Osteocyte (in vitro differentiated cells): ENCODE measurements around the gene TOP3B. TPM values are rescaled to one million over a fixed set of nuclear protein-coding genes. Genes with fewer than 3 reads are reported as not detected.

Source experiments
- DNase-seq: peaks from one replicate; pipeline ENCODE4 v3.0.0; 2021; ENCODE audit warnings: mixed read lengths; ENCODE audit not compliant: unreplicated experiment; ENCODE audit errors: extremely low spot score
- H3K27ac Mint-ChIP-seq: one replicate; pipeline ENCODE4 v1.8.0; 2021; ENCODE audit warnings: mild to moderate bottlenecking, mixed read lengths; ENCODE audit not compliant: unreplicated experiment
- H3K27me3 Mint-ChIP-seq: one replicate; pipeline ENCODE4 v1.8.0; 2021; ENCODE audit warnings: mixed read lengths; ENCODE audit not compliant: unreplicated experiment
- H3K36me3 Mint-ChIP-seq: one replicate; pipeline ENCODE4 v1.8.0; 2021; ENCODE audit warnings: mixed read lengths; ENCODE audit not compliant: unreplicated experiment
- H3K4me1 Mint-ChIP-seq: one replicate; pipeline ENCODE4 v1.8.0; 2021; ENCODE audit warnings: mixed read lengths; ENCODE audit not compliant: unreplicated experiment
- H3K4me3 Mint-ChIP-seq: one replicate; pipeline ENCODE4 v1.8.0; 2021; ENCODE audit warnings: mild to moderate bottlenecking, moderate library complexity, mixed read lengths; ENCODE audit not compliant: unreplicated experiment
- H3K9me3 Mint-ChIP-seq: one replicate; pipeline ENCODE4 v1.8.0; 2021; ENCODE audit warnings: mixed read lengths; ENCODE audit not compliant: unreplicated experiment
- total RNA-seq: library from RNA; stranded (reverse); gene quantifications from 2 replicates; pipeline ENCODE4 v1.2.1, GENCODE V29; 2021
- TF ChIP-seq, protein P1 (sequence below): fragments of 200-600 bp; sonication (generic); IDR thresholded peaks from 2 replicates; pipeline ENCODE4 v1.5.0; 2021; ENCODE audit warnings: antibody characterized with exemption, mild to moderate bottlenecking, moderate library complexity

The TOP3B gene
- total RNA-seq, 1 donor from 2014 or later = 46.0 TPM

DNA sequence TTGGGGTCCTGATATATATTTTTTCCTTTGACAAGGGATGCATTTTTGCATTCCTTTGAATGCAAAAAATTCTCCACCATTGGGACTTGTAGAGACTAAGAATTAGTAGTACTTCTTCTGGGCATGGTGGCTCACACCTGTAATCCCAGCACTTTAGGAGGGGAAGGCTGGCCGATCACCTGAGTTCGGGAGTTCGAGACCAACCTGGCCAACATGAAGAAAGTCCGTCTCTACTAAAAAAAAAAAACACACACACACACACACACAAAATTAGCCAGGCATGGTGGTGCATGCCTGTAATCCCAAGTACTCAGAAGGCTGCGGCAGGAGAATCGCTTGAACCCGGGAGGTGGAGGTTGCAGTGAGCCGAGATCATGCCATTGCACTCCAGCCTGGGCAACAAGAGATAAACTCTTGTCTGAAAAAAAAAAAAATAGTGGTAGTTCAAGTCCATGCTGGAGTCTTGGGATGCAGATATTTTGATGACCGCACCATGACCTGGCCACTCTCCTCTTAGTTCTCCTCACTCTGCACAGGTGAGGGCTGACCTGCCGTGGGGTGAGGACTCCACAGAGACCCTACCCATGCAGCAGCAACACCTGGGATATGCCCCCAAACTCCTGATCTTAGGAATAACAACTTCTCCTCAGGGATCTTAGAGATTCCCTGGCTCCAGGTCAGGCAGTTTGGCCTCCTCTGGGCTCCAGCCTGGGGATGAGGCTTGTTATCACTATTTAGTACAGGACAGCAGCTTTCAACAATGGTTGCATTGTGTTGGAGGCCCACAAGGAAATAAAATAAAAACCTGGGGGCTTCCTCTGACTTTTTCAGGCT, 36.5 kb upstream of the TOP3B start:
- Mint-ChIP-seq H3K36me3 (no peaks in the 10 kb centered on the region), H3K4me1 (no peaks in the 10 kb centered on the region), H3K4me3 (no peak overlapping the region), H3K27me3 (peaks cover 11% of the 10 kb centered on the region), H3K9me3 (no peaks in the 10 kb centered on the region), H3K27ac (no peak overlapping the region)
- DNase-seq = no peak
- TF ChIP-seq, protein P1, sequence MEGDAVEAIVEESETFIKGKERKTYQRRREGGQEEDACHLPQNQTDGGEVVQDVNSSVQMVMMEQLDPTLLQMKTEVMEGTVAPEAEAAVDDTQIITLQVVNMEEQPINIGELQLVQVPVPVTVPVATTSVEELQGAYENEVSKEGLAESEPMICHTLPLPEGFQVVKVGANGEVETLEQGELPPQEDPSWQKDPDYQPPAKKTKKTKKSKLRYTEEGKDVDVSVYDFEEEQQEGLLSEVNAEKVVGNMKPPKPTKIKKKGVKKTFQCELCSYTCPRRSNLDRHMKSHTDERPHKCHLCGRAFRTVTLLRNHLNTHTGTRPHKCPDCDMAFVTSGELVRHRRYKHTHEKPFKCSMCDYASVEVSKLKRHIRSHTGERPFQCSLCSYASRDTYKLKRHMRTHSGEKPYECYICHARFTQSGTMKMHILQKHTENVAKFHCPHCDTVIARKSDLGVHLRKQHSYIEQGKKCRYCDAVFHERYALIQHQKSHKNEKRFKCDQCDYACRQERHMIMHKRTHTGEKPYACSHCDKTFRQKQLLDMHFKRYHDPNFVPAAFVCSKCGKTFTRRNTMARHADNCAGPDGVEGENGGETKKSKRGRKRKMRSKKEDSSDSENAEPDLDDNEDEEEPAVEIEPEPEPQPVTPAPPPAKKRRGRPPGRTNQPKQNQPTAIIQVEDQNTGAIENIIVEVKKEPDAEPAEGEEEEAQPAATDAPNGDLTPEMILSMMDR = no peak

DNA sequence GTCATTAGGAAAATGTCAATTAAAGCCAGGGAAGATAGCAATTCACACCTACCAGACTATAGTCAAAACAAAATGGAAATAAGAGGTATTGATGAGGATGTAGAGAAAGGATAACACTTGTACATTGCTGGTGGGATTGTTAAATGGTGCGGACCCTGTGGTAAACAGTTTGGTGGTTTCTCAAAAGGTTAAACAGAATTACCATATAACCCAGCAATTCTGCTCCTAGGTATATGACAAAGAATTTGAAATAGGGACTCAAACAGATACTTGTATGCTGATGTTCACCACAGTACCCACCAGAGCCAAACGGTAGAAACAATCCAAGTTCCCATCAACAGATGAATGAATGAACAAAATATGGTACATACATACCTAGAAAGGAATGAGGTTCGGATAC, 33.0 kb upstream of the TOP3B start:
- Mint-ChIP-seq H3K4me1 (no peaks in the 10 kb centered on the region), H3K27me3 (peaks cover 22% of the 10 kb centered on the region), H3K27ac (no peak overlapping the region), H3K9me3 (no peaks in the 10 kb centered on the region), H3K4me3 (no peak overlapping the region), H3K36me3 (no peaks in the 10 kb centered on the region)
- TF ChIP-seq, protein P1 = no peak
- DNase-seq = no peak

DNA sequence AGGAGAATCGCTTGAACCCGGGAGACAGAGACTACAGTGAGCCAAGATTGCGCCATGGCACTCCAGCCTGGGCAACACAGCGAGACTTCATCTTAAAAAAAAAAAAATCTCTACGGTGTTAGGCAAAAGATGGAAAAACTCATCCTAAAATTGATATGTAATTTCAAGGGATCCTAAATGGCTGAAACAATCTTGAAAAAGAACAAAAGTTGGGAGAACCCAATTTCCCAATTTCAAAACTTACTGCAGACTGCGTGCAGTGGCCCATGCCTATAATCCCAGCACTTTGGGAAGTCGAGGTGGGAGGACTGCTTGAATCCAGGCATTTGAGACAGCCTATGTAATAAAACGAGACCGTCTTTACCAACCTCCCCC, 31.7 kb upstream of the TOP3B start:
- DNase-seq = no peak
- Mint-ChIP-seq H3K4me3 (no peak overlapping the region), H3K27me3 (peaks cover 33% of the 10 kb centered on the region), H3K27ac (no peak overlapping the region), H3K36me3 (no peaks in the 10 kb centered on the region), H3K4me1 (no peaks in the 10 kb centered on the region), H3K9me3 (no peaks in the 10 kb centered on the region)
- TF ChIP-seq, protein P1 = no peak

DNA sequence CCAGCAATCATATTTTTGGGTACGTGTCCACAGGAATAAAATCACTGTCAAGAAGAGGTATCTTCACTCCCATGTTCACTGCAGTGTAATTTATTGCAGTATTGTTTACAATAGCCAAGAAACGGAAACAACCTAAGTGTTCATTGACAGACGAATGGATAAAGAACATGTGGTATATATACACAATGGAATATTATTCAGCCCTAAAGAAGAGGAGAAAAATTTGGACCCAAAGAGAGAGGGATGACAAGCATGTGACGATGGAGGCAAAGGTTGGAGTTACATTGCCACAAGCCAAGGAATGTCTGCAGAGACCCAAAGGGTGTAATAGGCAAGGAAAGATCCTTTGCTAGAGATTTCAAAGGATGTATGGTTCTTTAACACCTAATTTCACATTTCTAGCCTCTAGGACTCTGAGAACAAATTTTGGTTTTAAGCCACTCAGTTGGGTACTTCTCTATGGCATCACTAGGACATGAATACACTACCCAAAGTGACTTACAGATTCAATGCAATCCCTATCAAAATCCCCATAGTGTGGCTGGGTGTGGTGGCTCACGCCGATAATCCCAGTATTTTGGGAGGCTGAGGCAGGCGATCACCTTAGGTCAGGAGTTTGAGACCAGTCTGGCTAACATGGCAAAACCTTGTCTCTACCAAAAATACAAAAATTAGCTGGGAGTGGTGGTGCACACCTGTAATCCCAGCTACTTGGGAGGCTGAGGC, 31.1 kb upstream of the TOP3B start:
- peaks cover 38% of the 10 kb centered on the region for H3K27me3 Mint-ChIP-seq
- H3K4me3 Mint-ChIP-seq = no peak overlapping the region
- H3K36me3 Mint-ChIP-seq = no peaks in the 10 kb centered on the region
- no peaks in the 10 kb centered on the region for H3K4me1 Mint-ChIP-seq
- H3K9me3 Mint-ChIP-seq = no peaks in the 10 kb centered on the region
- DNase-seq = no peak
- no peak overlapping the region for H3K27ac Mint-ChIP-seq
- TF ChIP-seq, protein P1 = no peak

DNA sequence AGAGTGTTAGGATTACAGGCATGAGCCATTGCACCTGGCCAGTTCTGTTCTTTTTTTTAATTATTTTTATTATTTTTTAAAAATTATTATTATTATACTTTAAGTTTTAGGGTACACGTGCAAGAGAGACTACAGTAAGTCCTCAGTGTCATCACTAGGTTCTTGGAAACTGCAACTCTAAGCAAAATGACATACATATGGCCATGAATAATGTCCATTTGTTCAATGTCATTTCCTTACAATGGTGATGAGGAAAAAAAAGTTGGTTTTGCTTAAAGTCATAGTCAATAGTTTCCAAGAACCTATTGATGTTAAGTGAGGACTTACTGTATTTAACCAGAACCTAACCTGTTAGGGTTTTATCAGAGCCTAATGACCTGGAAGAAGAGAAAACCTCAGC, 29.4 kb upstream of the TOP3B start:
- no peak for DNase-seq
- H3K27ac Mint-ChIP-seq = no peak overlapping the region
- no peaks in the 10 kb centered on the region for H3K9me3 Mint-ChIP-seq
- H3K27me3 Mint-ChIP-seq = peaks cover 29% of the 10 kb centered on the region
- H3K36me3 Mint-ChIP-seq = no peaks in the 10 kb centered on the region
- H3K4me1 Mint-ChIP-seq = no peaks in the 10 kb centered on the region
- TF ChIP-seq, protein P1 = no peak
- H3K4me3 Mint-ChIP-seq = no peak overlapping the region
